Measurements from ENCODE around the gene PXDN.

DNA sequence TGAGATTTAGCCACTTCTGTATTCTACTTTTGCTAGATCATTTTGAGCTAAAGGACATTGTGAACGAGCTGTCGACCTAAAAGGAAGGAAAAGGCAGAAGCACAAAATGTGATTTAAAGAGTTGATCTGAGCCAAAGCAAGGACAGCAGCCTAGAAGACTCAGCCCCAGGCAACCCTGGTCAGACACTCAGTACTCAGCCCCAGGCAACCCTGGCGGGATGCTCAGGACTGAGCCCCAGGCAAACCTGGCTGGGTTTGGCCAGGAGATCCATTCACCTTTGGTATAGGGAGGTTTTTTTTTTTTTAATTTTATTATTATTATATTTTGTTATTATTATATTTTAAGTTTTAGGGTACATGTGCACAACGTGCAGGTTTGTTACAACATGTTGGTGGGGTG lies 34.3 kb upstream of the PXDN start:
- no peak for TF ChIP-seq ELK1 (CRISPR knock-in tag; IDR thresholded peaks at IDR 0.05)
- no peak for TF ChIP-seq CTCF (IDR thresholded peaks at IDR 0.05 in 2 of 3, conservative IDR thresholded peaks at IDR 0.05 in 1 of 3; ENCODE audit: insufficient read depth in 2 of 3, low read depth in 1 of 3, low read length in 3 of 3)
- TF ChIP-seq, protein P1, sequence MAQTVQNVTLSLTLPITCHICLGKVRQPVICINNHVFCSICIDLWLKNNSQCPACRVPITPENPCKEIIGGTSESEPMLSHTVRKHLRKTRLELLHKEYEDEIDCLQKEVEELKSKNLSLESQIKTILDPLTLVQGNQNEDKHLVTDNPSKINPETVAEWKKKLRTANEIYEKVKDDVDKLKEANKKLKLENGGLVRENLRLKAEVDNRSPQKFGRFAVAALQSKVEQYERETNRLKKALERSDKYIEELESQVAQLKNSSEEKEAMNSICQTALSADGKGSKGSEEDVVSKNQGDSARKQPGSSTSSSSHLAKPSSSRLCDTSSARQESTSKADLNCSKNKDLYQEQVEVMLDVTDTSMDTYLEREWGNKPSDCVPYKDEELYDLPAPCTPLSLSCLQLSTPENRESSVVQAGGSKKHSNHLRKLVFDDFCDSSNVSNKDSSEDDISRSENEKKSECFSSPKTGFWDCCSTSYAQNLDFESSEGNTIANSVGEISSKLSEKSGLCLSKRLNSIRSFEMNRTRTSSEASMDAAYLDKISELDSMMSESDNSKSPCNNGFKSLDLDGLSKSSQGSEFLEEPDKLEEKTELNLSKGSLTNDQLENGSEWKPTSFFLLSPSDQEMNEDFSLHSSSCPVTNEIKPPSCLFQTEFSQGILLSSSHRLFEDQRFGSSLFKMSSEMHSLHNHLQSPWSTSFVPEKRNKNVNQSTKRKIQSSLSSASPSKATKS (CRISPR knock-in tag; IDR thresholded peaks at IDR 0.05): no peak

All from K562 (cell line).